Activated T-helper 2 cell treated with anti-CD3 and anti-CD28 coated beads, Interferon-gamma antibody, Interleukin-2, Interleukin-4, amounts not matched to agents 10 μg/mL and 5 μg/mL and 100 μg/mL, durations not matched to agents 14 hours and 24 hours and 36 hours (primary cell): ENCODE results near the gene GDNF. TPM values are rescaled to one million over a fixed set of nuclear protein-coding genes. Genes with fewer than 3 reads are reported as not detected.
"Not testable (repeated sequence)": the region's sequence is repeated elsewhere in the genome, so short reads cannot be mapped to it uniquely, and the experiment has no call there.

Experiments
- DNase-seq: peaks from one replicate; pipeline ENCODE4 v3.0.0; 2021; ENCODE audit warnings: low spot score
- H3K27ac Mint-ChIP-seq: one replicate; pipeline ENCODE4 v1.8.0; 2021; ENCODE audit warnings: mixed read lengths
- H3K27me3 Mint-ChIP-seq: one replicate; pipeline ENCODE4 v1.8.0; 2021; ENCODE audit warnings: low read depth, mixed read lengths
- H3K36me3 Mint-ChIP-seq: one replicate; pipeline ENCODE4 v1.8.0; 2021; ENCODE audit warnings: low read depth, mixed read lengths
- H3K4me1 Mint-ChIP-seq: one replicate; pipeline ENCODE4 v1.8.0; 2021; ENCODE audit warnings: low read depth, mixed read lengths
- H3K4me3 Mint-ChIP-seq: one replicate; pipeline ENCODE4 v1.8.0; 2021; ENCODE audit warnings: low read depth, mild to moderate bottlenecking, moderate library complexity, mixed read lengths
- H3K9me3 Mint-ChIP-seq: one replicate; pipeline ENCODE4 v1.8.0; 2021; ENCODE audit warnings: mixed read lengths
- intact Hi-C: fragments of 100-400 bp; cut with micrococcal nuclease; formaldehyde crosslinking; loops from one replicate; pipeline ENCODE4 v1.15.1; 2023
- total RNA-seq: library from RNA; stranded (reverse); gene quantifications from 2 replicates; pipeline ENCODE4 v1.2.3, GENCODE V29; 2022

The GDNF gene
- total RNA-seq, 1 donor from 2014 or later = not detected

- Mint-ChIP-seq H3K27ac (no peak overlapping the region), H3K4me3 (no peak overlapping the region), H3K4me1 (no peaks in the 10 kb centered on the region), H3K27me3 (peaks cover 3% of the 10 kb centered on the region), H3K9me3 (peaks cover under 1% of the 10 kb centered on the region), H3K36me3 (no peaks in the 10 kb centered on the region)
- intact Hi-C loops = no loop called here
- no peak for DNase-seq
These were observed 53.4 kb downstream of the GDNF start for GRCh38 chr5:37786416-37786815.

GRCh38 chr5:37781409-37781808, 58.4 kb downstream of the GDNF start:
- H3K9me3 Mint-ChIP-seq, DNase-seq, intact Hi-C loops, H3K4me3 Mint-ChIP-seq, H3K27me3 Mint-ChIP-seq, H3K4me1 Mint-ChIP-seq, H3K27ac Mint-ChIP-seq, H3K36me3 Mint-ChIP-seq: not testable (repeated sequence)

GRCh38 chr5:37777432-37778130, 62.3 kb downstream of the GDNF start:
- Mint-ChIP-seq H3K36me3 (no peaks in the 10 kb centered on the region), H3K9me3 (peaks cover 17% of the 10 kb centered on the region), H3K4me3 (no peak overlapping the region), H3K4me1 (no peaks in the 10 kb centered on the region), H3K27me3 (no peaks in the 10 kb centered on the region), H3K27ac (no peak overlapping the region)
- DNase-seq = no peak
- intact Hi-C loops = no loop called here

- Mint-ChIP-seq H3K27me3 (no peaks in the 10 kb centered on the region), H3K27ac (no peak overlapping the region), H3K9me3 (peaks cover 17% of the 10 kb centered on the region), H3K36me3 (no peaks in the 10 kb centered on the region), H3K4me3 (no peak overlapping the region), H3K4me1 (no peaks in the 10 kb centered on the region)
- no peak for DNase-seq
- intact Hi-C loops = no loop called here
These were observed 63.0 kb downstream of the GDNF start for GRCh38 chr5:37776826-37777225.

GRCh38 chr5:37774912-37775483, 64.8 kb downstream of the GDNF start:
- Mint-ChIP-seq H3K36me3 (no peaks in the 10 kb centered on the region), H3K4me3 (no peak overlapping the region), H3K4me1 (no peaks in the 10 kb centered on the region), H3K27me3 (no peaks in the 10 kb centered on the region), H3K9me3 (peaks cover 17% of the 10 kb centered on the region), H3K27ac (no peak overlapping the region)
- DNase-seq = no peak
- intact Hi-C loops = no loop called here

GRCh38 chr5:37773809-37774208, 66.0 kb downstream of the GDNF start:
- intact Hi-C loops = no loop called here
- Mint-ChIP-seq H3K9me3 (peaks cover 17% of the 10 kb centered on the region), H3K27me3 (no peaks in the 10 kb centered on the region)

GRCh38 chr5:37772255-37772654, 67.6 kb downstream of the GDNF start:
- Mint-ChIP-seq H3K4me3 (no peak overlapping the region), H3K36me3 (no peaks in the 10 kb centered on the region), H3K9me3 (peaks cover 17% of the 10 kb centered on the region), H3K4me1 (no peaks in the 10 kb centered on the region), H3K27ac (no peak overlapping the region), H3K27me3 (peaks cover 2% of the 10 kb centered on the region)
- no peak for DNase-seq
- intact Hi-C loops = no loop called here

More at GRCh38 chr5:37773809-37774208, 66.0 kb downstream of the GDNF start:
- H3K4me3 Mint-ChIP-seq = no peak overlapping the region
- H3K27ac Mint-ChIP-seq = no peak overlapping the region
- no peak for DNase-seq
- no peaks in the 10 kb centered on the region for H3K4me1 Mint-ChIP-seq
- H3K36me3 Mint-ChIP-seq = no peaks in the 10 kb centered on the region

GRCh38 chr5:37771731-37772130, 68.1 kb downstream of the GDNF start:
- Mint-ChIP-seq H3K4me3 (no peak overlapping the region), H3K27ac (no peak overlapping the region), H3K36me3 (no peaks in the 10 kb centered on the region), H3K9me3 (peaks cover 17% of the 10 kb centered on the region), H3K27me3 (peaks cover 2% of the 10 kb centered on the region), H3K4me1 (no peaks in the 10 kb centered on the region)
- DNase-seq = no peak
- intact Hi-C loops = no loop called here

GRCh38 chr5:37771203-37771611, 68.6 kb downstream of the GDNF start:
- Mint-ChIP-seq H3K27me3 (peaks cover 2% of the 10 kb centered on the region), H3K36me3 (no peaks in the 10 kb centered on the region), H3K27ac (no peak overlapping the region), H3K4me3 (no peak overlapping the region), H3K4me1 (no peaks in the 10 kb centered on the region), H3K9me3 (peaks cover 17% of the 10 kb centered on the region)
- no peak for DNase-seq
- intact Hi-C loops = no loop called here

- Mint-ChIP-seq H3K4me3 (no peak overlapping the region), H3K27me3 (peaks cover 2% of the 10 kb centered on the region), H3K9me3 (peaks cover 15% of the 10 kb centered on the region), H3K27ac (no peak overlapping the region), H3K4me1 (no peaks in the 10 kb centered on the region), H3K36me3 (no peaks in the 10 kb centered on the region)
- DNase-seq = no peak
- intact Hi-C loops = no loop called here
These were observed 69.1 kb downstream of the GDNF start for GRCh38 chr5:37770786-37771185.

- Mint-ChIP-seq H3K36me3 (no peaks in the 10 kb centered on the region), H3K27me3 (peaks cover 2% of the 10 kb centered on the region), H3K4me3 (no peak overlapping the region), H3K9me3 (peaks cover 9% of the 10 kb centered on the region), H3K27ac (no peak overlapping the region), H3K4me1 (no peaks in the 10 kb centered on the region)
- intact Hi-C loops = no loop called here
- no peak for DNase-seq
These were observed 70.0 kb downstream of the GDNF start for GRCh38 chr5:37769840-37770239.

GRCh38 chr5:37769108-37769507, 70.7 kb downstream of the GDNF start:
- no peak for DNase-seq
- Mint-ChIP-seq H3K4me1 (no peaks in the 10 kb centered on the region), H3K36me3 (no peaks in the 10 kb centered on the region), H3K4me3 (no peak overlapping the region), H3K27me3 (peaks cover 2% of the 10 kb centered on the region), H3K27ac (no peak overlapping the region), H3K9me3 (peaks cover 8% of the 10 kb centered on the region)
- intact Hi-C loops = no loop called here

GRCh38 chr5:37768371-37768770, 71.5 kb downstream of the GDNF start:
- Mint-ChIP-seq H3K4me1 (no peaks in the 10 kb centered on the region), H3K36me3 (no peaks in the 10 kb centered on the region), H3K27me3 (peaks cover 2% of the 10 kb centered on the region), H3K9me3 (peaks cover 1% of the 10 kb centered on the region), H3K4me3 (no peak overlapping the region), H3K27ac (no peak overlapping the region)
- intact Hi-C loops = no loop called here
- no peak for DNase-seq
